Stimulated activated CD8-positive, alpha-beta memory T cell treated with anti-CD3 and anti-CD28 coated beads, Interleukin-7, amount 100 ng/mL, for 24 hours (primary cell): Measurements from ENCODE around the gene PCDH1.
"Not testable (repeated sequence)": the region's sequence is repeated elsewhere in the genome, so short reads cannot be mapped to it uniquely, and the experiment has no call there.

Experiments
- DNase-seq: peaks from one replicate; pipeline ENCODE4 v3.0.0-alpha.2; 2020; ENCODE audit warnings: low read depth

The PCDH1 gene

DNA sequence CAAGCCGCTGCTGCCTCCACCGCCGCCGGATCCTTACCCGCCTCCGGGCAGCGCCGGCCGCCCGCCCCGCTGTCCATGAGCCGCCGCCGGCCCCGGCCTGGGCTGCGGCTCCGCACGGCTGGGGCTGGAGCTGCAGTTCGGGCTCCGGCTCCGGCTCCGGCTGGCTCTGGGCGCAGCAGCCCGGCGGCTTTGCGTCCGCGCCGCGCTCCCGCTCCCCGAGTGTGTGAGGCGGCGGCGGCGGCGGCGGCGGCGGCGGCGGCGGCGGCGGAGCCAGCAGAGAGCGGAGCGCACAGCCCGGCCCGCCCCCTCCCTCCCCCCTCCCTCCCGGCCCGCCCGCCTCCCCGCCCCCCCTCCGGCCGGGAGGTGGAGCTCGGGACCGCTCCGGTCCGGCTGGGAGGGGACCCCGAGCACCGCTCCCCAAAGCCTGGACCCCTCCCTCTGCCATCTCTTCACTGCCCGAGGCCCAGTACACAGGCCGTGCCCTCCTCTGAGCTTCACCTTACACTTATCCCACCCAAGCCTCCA is at the start of gene PCDH1:
TSS of gene PCDH1 (minus strand) at position 225 of the 525 bp plus-strand sequence. CDS start at position 77, 148 bp downstream.
- no peak for DNase-seq

DNA sequence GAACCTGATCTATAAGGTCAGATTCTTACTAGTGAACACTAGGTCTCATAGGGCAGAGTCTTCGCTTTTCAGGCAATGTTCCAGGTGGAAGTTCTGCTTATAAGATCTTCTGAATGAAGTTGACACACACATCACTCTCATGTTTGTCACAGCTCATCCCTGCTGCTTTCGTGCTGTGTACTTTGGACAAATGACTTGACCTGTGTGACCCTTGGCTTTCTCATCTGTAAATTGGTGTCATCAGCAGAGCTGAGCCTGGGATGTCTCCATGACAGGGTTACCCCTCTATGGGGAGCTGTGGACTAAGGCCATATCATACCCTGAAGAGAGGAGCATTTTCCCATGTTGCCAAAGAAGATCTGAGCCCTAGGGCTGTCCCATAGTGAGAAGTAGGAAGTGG is 48.2 kb upstream of the PCDH1 start:
- no peak for DNase-seq

DNA sequence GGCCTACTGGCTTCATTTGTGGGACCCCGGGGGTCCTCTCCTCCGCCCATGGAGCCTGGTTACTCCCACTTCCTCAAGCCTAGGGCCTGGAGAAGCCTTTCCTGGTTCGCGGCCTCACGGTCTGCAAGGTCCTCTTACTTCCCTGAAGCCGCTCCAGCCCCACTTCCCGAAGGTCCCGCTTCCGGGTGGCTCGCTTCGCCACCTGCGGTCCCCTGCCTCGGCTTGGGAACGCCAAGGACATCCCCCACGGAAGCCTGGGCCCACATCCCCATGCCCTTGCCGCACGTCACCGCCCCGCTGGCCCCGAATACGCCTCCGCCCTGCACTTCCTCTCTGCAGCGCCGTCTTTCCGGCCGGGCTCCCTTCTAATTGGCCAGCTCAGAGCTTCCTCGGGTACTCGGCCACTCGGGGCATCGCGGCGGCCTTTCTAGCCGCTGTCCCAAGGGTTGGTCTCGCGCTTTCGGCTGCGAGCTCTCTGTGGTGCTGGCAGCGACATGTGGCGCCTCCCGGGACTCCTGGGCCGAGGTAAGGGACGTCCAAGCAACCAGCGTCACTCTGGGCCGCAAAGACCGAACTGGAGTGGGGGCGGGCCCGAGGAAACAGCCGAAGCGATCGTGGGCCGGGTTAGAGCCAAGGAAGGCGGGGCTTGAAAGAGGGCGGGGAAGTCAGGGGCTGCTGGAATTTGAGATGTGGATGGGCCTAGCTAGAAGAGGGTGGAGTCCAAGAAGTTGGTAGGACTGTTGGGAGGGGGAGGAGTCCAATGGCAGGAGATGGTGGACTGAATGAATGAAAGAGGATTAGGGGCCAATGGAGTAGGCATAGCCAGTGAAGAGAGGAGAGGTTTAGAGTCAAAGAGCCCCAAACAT is 45.5 kb upstream of the PCDH1 start, which contains the start of gene DELE1:
TSS of gene DELE1 (plus strand) at position 424 of the 866 bp plus-strand sequence. CDS start at position 495, 71 bp downstream.
- peak; percentile 93 for DNase-seq

DNA sequence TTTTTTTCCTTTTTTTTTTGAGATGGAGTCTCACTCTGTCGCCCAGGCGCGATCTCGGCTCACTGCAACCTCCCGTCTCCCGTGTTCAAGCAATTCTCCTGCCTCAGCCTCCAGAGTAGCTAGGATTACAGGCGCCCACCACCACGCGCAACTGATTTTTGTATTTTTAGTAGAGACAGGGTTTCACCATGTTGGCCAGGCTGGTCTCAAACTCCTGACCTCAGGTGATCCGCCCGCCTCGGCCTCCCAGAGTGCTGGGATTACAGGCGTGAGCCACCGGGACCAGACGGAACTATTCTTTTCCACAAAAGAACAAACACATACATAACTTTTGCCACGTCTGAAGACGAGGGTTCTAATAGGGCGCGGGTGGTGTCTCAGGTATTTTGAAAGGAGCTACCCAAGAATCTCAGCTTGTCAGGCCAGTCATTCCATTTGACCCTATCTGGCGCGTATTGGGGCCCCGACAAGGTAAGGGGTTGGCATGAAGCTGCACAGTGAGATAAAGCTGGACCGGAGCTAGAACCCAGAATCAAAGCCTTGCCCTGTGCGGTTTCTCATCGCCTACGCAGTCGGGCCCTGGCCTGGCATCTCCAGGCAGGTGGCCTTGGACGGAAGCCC is 44.7 kb upstream of the PCDH1 start:
- not testable (repeated sequence) for DNase-seq

DNA sequence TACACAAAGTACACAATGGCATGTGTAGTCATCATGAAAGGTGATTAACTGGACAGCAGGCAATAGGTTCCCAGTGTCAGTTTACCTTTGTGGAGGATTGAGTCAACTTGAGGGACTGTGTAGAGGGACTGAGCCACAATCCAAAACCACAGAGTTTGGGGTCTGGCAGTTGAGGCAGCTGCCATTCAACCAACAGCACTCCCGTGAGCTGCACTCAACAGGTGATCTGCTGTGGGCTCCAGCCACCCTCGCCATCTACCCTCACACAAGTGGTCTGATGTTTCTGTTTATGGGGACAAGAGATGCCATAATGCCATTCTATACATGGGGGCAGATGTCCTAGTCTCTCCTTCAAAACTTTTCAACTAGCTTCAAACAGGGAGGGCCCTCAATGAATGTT is 42.6 kb upstream of the PCDH1 start:
- no peak for DNase-seq

DNA sequence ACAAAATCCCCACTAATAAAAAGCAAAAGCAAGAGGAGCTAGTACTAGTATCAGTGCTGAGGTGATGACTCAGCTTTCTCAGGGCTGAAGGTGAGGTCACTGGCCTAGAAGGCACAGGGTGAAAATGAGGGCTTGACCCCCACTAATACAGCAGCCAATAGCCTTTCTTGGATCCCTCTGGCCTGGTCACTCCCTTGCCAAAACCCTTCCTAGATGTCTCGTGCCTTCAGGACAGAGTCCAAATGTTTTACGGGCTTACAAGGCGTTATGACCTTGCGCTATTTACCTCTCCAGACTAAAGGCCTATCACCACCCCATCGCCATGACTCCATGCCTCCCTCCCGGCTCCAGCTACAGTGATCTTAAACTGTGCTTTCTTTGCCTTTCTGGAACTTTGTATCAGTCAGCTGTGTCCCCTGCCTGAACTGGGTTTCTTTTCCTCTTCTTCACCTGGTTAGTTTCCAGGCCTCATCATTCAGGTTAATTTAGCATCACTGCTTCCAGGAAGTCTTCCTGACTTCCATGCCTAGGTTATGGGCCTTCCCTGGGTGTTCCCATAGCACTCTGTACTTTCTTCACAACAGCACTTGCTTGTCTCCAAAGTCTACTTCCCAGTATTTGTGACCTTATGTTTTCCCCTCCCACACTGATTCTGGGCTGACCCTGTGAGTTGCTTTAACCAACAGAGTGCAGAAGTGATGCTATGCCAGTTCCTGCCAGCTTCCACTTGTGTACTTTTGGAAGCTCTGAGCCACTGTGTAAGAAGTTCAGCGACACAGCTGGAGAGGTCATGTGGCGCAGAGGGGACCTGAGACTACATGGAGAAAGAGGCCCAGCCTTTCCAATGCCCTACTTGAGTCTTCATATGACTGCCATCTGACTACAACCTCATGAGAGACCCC is 41.3 kb upstream of the PCDH1 start:
- DNase-seq = no peak

DNA sequence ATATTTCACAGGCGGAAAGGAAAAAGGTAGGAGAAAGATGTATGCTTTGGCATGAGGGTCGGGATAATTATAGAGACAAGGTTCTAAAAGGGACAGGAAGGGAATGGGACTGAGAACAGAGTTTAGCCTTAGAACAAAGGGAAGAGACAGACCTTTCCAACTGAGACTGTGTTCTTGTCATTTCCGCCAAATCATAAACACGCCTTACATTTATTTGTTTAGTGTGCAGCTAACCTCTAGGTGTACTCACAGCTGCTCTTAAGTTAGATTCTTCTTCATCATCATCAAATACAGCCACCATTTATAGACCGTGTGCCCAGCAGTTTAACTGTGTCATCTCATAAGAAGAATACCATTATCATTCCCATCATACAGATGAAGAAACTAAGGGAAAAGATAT is 39.5 kb upstream of the PCDH1 start:
- DNase-seq = no peak

DNA sequence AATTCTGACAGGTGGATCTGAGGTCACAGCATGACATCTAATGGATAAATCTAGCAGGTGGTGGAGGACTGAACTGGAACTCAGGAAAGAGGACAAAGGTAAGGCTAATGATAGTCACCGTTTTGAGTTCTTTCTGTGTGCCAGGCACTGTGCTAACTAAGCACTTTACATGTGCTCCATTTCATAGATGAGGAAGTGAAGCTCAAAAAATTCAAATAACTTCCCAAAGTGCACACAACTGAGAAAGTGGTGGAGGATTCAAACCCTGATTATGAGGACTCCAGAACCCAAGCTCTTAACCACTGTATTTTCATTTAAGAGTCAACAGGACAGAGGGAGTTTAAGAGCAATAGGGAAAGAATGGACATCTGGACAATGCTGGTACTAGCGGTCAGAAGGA is 38.3 kb upstream of the PCDH1 start:
- no peak for DNase-seq

DNA sequence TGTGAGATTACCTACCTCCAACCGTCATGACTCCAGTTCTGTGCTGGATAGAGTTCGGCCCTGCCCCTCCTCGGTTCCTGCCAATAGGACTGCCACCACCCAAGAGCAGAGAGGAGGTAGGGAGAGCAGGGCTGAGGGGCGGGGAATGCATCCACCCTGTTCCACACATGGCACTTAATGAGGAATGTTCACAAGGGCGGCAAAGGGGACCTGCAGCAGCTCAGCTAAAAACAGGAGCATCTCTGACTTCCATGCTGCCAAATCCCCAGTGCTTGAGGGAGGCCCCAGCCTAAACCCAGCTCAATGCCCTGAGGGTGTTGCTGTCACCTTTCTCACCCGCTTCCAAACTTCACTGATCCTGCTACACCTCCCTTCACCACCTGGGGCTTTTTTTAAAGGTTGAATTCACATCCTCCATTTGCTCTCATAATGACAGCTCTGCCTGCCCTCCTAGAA is 37.7 kb upstream of the PCDH1 start:
- no peak for DNase-seq

DNA sequence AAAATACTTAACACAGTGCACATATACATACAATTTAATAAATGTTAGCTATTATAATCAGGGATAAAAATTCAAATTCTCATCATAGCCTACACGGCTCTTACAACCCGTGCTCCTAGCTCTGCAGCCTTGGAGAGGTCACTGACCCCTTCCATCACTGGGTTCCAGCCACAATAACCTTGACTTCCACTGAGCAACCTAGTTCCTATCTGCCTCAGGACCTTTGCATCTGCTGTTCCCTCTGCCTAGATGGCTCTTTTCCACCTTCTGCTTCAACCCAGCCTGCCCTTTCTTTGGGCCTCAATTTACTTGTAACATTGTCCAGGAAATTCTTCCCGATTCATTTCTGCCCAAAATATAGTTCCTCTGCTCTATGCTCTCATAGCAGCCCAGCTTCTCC is 36.6 kb upstream of the PCDH1 start:
- no peak for DNase-seq

DNA sequence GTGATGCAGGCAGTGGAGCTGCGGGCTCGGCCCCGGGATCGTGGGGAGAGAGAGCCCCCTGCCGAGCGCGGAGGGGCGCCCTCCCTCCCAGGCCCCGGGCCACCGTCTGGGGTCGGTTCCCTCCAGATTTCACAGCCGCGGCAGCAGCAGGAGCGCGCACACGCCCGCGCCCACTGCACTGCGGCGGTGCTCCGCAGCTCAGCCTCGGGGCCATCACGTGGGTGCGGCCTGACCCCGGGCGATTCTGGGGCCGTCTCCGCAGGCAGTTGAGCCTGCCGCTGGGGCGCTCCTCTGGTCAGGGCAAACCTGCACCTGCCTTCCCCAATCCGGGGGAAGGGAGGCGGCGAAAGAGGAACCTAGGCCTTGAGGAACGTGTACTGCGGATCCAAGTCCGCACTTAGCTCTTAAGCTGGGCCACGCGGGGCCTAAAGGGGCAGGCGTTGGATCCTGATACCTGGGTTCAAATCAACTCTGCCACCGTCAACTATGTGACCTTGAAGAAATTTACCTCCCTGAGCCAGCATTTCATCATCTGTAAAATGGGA is 36.1 kb upstream of the PCDH1 start:
- no peak for DNase-seq

DNA sequence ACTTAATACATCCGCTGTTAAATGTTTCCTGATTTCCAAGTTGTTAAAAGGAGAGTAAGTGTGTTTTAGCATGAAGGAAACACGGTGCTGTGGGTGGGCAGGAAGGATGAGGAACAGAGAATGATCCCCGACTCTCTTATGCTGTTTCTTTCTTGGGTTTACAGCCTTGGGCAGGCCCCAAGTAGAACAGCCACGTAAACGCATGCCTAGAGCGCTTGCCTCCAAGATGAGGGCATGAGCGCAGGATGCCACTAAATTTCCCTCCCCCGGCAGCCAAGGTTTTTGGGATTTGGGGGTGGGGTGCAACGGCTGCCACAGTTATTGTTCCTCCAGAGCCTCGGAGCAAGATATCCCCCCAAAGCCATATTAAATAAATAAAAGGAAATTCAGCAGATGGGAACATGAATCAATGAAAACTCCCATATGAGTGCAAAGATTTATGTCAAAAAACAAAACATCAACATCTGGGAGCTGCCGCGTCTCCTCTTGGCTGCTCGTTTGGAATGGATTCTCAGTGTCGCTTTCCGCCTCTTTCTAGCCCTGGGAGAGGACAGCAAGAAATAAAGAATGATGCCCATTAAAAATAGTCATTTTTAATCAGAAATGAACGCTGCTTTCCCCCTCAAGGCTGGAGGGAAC is 35.5 kb upstream of the PCDH1 start:
- no peak for DNase-seq

DNA sequence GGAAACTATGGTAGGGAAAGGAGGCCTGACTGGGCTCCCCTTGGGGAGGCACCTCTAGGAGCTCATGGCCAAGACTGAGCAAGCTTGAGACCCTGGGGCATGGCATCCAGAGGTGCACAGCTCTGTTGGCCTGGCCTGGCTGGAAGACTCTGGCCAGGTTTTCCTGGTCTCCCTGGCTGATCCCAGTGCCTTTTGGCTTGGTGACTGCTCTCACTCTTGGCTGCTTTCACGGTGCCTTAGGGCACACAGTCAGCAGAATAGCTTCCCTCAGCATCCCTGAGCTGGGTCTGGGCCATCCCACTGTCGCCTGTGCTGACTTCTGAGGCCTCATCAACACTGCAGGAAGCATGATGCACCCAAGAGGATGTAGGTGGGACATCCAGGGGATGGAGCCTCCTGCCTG is 32.1 kb upstream of the PCDH1 start:
- no peak for DNase-seq

DNA sequence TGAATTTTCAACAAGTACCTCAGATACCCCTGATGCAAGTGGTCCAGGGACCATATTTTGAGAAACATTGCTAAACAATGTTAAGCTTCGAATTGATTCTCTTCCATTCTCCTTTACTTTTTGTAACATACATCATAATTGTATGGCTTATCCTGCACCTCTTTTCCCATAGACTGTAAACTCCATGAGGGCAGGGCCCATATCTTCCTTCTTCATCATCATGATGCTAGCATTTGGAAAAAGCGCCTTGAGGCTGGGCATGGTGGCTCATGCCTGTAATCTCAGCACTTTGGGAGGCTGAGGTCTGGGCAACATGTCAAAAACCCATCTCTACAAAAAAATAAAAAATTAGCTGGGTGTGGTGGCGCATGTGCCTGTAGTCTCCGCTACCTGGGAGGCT is 31.0 kb upstream of the PCDH1 start:
- DNase-seq = no peak

DNA sequence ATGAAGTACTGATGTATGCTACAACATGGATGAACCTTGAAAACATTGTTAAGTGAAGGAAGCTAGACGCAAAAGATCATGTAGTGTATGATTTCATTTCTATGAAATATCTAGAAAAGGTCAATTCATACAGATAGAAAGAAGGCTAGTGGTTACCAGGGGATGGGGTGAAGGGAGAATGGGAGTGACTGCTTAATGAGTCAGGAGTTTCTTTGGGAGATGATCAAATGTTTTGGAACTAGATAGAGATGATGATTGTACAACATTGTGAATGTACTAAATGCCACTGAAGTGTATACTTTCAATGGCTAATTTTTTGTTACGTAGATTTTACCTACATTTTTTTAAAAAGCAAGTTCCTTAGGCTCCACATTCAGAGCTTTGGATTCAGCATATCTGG is 30.6 kb upstream of the PCDH1 start:
- no peak for DNase-seq

DNA sequence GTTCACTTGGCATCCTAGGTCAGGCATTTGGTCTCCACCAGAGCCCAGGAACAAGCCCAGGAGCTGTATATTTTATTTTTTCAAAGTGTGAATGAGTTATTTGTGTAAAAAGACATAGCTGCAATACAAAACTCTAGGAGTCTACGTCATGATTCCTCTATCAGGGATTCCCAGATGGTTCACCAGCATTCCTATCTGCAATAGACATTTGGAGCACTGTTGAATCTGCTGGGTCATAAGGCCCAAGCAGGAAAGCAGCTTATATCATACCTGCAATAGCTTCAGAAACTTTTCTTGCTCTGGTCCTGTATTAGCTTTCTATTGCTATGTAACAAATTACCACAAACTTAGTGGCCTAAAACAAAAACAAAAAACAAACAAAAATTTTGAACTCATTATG is 28.8 kb upstream of the PCDH1 start:
- no peak for DNase-seq

DNA sequence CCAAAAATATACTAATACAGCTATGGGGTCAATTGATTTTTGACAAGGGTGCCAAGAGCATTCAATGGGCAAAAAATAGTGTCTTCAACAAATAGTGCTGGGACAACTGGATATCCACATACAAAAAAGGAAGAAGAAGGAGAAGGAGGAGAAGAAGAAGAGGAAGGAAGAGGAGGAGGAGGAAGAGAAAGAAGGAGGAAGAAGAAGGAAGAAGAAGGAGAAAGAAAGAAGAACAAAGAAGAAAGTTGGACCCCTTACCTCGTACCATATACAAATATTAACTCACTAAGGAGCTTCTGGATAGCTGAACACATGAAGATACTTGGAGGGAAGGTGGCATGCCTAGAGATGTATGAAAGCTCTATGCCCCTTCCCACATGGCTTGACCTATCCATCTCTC is 28.3 kb upstream of the PCDH1 start:
- no peak for DNase-seq

DNA sequence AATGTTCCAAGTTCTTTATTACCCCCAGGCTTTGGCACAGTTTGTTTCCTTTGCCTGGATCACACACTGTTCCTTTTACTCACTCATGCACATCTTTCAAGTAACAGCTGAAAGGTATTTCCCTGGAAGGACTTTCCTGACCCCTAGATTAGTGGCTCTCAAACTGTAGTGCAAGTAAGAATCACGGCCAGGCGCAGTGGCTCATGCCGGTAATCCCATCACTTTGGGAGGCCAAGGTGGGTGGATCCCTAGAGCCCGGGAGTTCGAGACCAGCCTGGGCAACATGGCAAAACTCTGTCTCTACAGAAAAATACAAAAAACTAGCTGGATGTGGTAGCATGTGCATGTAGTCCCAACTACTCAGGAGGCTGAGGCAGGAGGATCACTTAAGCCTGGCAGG is 26.3 kb upstream of the PCDH1 start:
- DNase-seq = no peak

DNA sequence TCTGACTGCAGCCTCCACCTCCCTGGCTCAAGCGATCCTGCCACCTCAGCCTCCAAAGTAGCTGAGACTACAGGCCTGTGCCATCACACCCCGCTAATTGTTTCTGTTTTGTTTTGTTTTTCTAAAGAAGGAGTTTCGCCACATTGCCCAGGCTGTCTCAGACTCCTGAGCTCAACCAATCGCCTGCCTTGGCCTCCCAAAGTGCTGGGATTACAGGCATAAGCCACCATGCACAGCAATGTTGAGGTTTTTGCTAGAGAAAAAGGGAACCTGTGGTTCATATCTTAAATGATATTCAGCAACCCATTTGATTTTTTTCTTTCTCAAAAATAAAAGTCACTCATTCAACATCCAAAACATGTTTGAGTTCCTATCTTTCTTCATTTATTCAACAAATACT is 25.1 kb upstream of the PCDH1 start:
- no peak for DNase-seq

DNA sequence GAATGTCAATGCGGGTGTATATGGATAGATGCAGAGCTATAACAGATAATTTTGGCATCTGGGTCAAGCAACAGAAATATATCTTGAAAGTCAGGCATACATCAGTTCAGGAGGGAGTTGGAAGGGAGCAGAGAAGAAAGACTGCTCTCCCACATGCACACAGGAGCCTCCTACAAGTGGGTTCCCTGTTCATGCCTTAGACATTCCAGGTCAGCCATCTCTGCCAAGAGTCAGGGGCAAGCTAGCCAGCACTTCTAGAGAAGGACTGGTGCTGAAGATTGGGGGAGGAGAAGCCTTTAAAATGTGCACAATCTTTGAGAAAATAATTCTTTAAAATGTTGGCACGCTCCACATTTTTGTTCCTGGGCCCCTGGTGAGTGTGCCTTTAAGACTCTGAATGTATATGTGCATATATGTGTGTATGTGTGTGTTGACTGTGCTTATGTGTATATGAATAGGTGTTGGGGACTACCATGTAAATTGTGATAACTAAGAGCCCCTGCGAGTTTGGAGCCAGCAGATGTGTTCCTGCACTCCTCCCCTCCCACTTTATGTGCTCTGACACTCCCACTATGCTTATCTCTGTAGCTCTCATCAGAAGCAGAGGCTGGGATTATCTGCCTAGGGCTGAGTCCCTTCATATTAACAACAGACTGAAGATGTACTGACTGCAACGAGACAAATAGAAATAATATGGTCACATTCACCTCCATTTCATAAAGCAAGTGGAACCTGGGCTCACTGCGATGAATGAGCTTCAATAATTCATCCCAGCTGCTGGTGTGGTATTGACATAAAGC is 24.0 kb upstream of the PCDH1 start:
- DNase-seq = no peak
